NOMO-1 treated with dmso at 0.1 percent for 144 hours (cell line): Measurements from ENCODE around the gene FAM221B.

Source experiments
- DNase-seq: peaks from one replicate; lab custom pipeline; 2025; ENCODE audit not compliant: unreplicated experiment; lab: John Stamatoyannopoulos, UW

The FAM221B gene

DNA sequence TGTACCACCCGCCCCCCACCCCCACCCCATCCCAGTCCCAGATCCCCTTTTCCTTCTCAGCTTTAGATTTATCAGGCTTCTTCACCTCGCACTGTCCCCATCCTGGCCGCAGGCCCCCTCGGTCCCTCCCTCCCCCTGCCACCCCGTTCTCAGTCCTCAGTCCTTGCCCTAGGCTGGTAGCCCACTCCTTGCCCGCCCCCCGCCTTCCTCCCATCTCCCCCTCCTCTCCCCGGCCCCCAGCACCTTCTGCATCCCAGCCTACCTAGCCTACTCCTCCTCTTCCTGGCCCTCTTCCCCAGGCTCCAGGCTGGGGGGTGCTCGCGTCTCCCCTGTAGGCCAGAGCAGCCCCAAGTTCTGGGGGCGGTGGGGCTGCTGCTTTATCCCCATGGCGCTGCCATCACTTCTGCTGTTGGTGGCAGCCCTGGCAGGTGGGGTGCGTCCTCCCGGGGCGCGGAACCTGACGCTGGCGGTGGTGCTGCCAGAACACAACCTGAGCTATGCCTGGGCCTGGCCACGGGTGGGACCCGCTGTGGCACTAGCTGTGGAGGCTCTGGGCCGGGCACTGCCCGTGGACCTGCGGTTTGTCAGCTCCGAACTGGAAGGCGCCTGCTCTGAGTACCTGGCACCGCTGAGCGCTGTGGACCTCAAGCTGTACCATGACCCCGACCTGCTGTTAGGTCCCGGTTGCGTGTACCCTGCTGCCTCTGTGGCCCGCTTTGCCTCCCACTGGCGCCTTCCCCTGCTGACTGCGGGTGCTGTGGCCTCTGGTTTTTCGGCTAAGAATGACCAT, 36.3 kb downstream of the FAM221B start:
- no peak for DNase-seq

DNA sequence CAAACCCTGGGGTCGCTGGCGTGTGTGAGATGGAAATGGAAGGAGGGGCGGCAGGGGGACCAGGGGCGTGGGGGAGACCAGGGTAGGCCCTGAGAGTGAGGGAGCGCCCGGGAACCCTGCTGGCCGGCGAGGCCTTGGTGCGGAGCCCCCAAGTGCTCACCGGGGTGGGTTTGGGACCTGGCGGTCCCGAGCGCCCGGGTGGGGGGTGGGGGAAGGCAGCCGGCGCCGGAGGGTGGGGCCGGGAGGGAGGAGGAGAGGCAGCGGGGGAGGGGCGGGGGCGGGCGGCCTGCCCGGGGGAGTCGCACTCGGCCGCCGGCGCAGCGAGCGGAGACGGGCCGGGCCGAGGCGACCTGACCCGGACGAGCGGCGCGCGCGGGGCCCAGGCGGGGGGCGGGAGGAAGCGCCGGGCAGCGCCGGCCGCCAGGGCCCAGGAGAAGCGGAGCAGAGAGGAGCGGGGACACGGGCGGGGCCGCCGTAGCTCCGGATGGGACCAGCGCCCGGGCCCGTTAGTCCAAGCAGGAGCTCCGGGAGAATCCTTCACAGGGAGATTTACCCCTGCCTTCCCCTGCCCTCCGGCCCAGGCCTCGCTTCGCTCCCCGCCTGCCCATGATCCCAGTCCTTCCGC, 37.1 kb downstream of the FAM221B start, which contains the start of gene NPR2:
TSS of gene NPR2 (plus strand) at position 295 of the 625 bp plus-strand sequence. CDS start 818 bp downstream, outside the sequence.
- no peak for DNase-seq

DNA sequence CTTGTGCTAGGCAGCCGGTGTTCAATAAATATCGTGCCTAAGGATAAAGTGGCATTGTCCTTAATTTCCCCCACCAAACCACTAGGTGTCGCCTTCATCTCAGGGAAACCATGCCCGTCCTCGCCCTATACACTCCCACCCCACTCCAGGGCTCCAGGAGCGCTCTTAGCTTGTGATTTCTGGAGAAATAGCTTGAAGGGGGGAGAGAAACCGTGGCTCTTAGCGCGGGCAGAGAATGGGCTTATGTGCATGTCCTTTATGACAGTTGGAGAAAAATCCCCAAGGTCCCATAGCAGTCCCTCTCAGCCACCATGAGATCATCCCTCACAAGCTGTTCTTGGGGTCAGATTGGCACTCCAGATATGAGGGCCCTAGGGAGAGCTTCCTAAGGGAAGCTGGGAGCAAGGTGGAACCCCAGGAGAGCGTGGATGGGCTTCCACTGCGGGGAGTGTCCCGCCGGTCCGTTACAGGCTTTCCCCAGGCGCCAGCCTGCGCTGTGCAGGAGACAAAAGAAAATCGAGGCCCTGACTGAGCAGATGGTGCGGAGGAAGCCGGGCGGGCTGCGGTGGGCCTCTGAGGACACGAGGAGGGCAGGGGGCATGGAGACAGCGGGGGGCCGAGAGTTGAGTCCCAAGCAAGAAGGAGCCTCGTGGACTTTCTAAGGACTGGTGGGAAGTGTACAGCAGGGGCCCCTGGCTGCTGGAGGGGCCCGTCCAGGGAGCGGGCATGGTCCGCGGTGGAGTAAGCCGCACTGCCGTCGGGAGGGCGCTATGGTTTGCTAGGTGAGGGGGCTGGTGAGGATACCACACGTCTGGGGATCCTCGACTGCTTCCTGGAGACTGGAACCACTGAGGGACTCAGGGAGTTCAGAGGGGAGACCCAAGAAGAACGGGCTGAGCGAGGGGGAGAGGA, 37.9 kb downstream of the FAM221B start:
- peak; percentile 72 for DNase-seq

DNA sequence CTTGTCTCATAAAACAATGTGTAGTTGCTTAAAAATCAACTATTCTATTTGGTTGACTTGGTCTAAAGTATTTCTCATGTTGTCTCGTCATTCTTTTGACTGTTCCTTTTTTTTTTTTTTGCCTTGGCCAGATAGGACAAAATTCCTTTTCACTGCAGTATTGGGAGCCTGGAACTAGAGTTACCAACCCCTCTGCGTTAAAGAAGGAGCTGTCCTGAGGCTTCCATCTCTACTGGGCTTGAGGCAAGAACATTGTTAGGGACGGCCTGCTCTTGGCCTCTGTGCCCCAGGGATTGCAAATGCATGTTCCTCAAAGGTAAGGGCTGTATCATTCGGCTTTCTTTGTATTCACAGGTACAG, 38.5 kb downstream of the FAM221B start:
- no peak for DNase-seq

DNA sequence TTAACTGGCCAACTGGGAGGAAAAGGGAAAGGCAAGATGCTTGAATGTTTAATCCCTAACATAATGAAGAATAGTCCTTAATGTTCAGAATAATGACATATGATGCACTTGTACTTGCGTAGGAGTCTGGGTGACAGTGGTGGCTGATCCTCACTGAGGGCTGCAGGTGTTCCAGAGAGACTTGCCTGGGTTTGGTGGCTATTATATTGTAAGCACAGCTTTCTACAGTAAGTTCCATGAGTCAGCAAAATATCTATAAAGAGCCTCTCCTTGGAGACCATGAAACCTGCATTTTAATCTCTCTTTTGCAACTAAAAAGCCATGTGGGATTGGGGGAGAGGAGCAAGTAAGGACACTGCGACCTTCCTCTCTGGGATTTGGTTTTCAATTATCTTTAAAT, 39.0 kb downstream of the FAM221B start:
- DNase-seq, result no peak

DNA sequence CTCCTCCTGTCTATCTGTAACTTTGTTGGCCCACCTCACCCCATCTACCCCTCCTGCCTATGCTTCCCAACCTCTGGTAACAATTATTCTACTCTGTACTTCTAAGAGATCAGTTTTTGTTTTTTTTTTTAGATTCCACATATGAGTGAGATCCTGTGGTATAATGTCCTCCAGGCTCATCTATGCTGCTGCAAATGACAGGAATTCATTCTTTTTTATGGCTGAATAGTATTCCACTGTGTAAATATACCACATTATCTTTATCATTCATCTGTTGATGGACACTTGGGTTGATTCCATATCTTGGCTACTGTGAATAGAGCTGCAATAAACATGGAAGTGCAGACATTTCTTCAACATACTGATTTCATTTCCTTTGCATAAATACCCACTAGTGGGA, 45.1 kb downstream of the FAM221B start:
- no peak for DNase-seq

DNA sequence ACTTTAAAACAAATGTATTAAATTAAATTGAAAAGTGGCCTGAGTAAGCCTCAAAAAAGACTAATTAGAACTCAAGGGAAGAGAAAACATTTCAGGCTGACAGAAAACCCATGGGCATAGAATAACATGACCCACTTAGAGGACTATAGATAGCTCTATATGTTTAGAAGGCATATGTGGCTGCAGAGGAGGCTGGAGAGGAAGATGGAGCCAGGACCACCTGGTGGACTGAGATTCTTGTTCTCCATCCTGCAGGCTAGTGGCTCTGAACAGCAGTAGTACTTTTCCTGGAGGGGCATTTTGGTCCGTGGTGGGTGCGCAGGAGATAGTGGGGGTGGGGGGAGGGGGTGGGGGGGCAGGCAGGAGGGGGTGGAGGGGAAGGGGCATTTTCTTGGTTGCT, 47.5 kb downstream of the FAM221B start:
- no peak for DNase-seq

DNA sequence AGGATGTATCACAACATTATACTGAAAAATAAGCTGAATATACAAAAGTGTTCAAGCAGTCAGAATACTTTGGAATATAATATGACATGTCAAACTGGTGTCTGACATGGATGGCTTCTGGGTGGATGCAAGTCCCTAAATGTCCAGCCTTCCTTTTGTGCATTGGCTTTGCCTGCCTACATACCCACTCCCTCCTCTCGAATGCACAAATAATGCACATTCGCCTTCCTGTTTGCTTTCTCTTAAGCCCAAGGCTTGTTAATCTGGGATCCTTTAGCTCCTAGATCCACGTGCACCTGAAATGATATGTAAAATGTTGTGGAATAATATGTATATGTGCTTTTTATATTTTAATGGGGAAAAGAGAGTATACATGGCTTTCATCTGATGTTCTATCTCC, 50.0 kb downstream of the FAM221B start:
- no peak for DNase-seq

DNA sequence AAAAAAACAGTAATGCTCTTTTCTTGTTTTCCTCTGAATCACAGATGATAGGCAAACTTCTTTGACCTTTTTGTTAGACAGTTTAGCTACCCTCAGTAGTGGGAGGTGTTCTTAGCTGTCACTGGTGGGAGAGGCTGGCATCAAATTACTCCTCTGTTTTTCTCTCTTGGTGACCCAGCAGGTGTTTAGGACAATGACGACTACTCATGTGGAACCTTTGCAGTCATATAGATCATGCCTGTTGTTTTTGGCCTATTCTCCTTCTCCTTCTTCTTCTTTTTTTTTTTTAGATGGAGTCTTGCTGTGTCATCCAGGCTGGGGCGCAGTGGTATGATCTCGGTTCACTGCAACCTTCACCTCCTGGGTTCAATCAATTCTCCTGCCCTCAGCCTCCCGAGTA, 52.5 kb downstream of the FAM221B start:
- DNase-seq, result no peak

DNA sequence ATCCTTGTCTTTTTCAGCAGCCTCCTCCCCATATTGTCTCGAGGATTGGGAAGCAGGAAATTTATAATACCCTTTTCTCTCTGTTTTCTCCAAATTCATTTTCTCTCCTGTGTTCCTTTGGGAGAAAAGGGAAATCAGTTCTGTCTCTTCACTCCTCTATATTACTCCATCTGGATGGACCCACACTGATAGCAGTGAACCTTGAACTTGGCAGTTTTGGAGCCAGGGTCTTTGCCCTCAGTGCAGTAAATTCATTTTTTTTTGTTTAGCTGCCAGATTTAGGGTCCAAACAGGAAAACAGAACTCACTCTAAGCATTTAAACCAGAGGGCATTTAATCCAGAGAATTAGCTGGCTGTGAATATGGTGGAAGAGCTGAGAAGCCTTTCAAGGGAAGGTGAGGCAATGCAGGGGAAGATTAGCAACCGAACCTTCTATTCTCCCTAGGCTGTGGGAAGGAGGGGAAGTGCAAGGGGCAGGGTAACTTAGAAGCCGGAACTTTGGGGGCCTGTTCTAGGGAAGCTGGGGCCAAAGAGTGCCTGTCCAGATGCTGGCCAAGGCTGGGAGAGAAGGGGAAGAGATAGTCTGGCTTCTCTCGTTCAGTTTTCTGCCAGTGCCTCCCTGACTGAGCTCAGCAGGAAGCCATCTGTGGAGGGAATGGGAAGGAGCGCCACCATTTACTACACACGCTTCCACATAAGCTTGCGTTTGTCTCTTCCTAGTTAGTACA, 53.5 kb downstream of the FAM221B start:
- DNase-seq, result peak; percentile 73

DNA sequence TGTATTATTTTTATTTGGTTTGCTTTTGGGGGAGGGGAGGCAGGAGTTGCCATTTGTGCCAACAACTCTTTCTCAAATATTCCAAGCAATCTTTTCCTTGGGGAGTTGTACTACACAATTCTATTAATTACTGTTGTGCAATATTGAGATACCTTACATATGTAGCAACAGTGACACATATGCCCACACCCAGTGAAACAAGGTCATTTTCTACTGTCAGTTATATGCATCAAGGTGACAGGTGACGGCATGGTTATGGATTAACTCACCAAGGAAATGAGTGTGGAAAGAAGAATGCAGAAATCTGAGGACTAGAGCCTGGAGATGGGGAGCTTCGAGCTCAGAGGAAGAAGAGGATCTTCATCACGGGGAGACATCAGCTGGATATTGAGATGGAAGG, 56.6 kb downstream of the FAM221B start:
- DNase-seq, result no peak

DNA sequence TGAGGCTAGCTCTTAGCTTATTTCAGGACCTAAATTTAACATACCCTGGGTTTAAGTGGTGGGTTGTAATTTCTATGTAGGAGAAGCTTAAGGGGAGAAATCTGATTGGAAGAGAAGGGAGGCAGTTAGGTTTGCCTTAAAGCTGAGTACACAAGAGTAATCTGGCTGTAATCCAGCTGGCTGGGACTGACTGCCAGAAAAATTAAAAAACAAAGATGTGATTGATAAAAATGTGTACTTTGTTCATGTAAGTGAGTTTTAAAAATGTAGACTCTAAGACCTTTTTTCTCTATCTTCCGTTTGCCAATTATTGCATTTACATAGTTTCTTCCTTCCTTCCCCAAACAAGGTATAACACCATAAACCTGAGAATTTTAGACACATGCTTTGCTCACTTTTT, 57.0 kb downstream of the FAM221B start:
- no peak for DNase-seq

DNA sequence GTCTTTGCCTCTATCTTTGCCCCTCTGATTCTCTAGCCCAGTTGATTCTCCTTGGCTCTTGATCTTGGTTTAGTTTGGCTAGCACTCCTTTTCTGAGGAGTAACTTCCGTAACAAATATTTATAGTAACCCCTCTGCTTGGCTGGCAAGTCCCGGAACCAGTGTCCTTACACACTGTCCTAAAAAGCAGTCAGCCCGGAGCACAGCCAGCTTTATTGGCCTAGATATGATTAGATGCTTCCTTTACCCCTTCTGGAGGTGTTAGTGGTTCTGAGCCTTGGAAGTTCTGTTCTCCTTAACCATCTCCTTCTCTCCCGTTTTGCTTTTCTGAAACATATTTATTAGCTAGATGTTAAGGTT, 57.5 kb downstream of the FAM221B start:
- DNase-seq, result no peak

DNA sequence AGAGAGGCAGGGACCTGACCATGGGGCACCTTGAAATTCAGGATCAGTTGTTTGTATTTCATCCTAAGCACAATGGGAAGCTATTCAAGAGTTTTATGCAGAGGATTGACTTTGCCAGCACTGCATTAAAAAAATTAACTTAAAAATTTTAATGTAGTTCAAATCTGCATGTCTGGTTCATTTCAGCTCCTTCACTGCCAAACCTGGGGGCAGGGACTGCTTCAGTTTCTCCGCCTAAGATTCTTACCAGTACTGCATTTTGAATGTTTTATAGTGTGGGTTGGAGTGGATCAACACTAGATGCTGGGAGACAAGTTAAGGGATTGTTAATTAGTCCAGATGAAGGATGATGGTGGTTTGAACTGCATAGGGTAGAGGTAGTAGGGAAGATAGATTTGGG, 58.8 kb downstream of the FAM221B start:
- DNase-seq, result no peak

DNA sequence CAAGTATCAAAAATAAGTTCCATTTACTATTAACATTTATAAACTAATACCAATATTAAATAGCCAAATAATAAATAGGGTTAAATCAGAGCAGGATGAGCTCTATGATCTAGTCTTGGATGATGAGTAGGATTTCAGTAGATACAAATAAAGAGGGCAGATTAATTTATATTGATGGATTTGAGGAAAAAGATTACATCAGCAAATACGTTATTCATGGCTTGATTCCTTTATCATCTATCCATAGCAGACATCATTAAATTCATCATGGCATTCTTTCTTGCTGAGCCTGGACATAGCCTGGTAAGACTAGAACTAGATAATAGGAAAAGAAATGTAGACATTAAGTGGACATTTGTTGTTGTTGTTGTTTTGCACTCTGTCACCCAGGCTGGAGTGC, 61.1 kb downstream of the FAM221B start:
- no peak for DNase-seq

DNA sequence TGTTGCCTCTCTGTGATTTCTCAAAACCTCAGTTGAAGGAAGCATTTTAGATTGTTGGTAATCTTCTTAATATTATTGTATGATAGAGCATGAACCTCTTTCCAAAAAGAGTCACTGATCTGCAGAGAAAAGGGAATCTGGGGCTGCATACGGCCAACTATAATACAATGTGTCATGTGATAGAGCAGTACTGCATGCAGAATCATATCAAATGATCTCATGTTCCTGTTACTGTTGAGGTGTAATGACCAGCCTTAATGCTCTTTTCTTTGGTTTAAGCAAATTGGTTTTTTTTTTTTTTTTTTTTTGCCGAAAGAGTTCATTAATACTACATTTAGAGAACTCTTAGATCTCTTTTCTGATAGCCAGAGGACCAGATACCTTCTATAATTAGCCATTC, 61.5 kb downstream of the FAM221B start:
- no peak for DNase-seq
